MM.1S (cell line): ENCODE results near the gene LITAFD.

Source experiments
- EZH2 ChIP-seq: fragments of 300-600 bp; sonication (generic); optimal IDR thresholded peaks from 2 replicates; pipeline ENCODE3; 2017; ENCODE audit warnings: low read depth, mild to moderate bottlenecking, antibody characterized with exemption, low read length, mixed read lengths
- EZH2phosphoT487 ChIP-seq: fragments of 300-600 bp; sonication (generic); IDR thresholded peaks from 2 replicates; pipeline ENCODE4 v1.6.1; 2018; ENCODE audit warnings: antibody characterized with exemption, low read length
- TF ChIP-seq, protein P1 (sequence below): fragments of 300-600 bp; sonication (generic); IDR thresholded peaks from 2 replicates; pipeline ENCODE4 v1.5.1; 2016; ENCODE audit warnings: antibody characterized with exemption, low read length, mixed read lengths

- TF ChIP-seq, protein P1, sequence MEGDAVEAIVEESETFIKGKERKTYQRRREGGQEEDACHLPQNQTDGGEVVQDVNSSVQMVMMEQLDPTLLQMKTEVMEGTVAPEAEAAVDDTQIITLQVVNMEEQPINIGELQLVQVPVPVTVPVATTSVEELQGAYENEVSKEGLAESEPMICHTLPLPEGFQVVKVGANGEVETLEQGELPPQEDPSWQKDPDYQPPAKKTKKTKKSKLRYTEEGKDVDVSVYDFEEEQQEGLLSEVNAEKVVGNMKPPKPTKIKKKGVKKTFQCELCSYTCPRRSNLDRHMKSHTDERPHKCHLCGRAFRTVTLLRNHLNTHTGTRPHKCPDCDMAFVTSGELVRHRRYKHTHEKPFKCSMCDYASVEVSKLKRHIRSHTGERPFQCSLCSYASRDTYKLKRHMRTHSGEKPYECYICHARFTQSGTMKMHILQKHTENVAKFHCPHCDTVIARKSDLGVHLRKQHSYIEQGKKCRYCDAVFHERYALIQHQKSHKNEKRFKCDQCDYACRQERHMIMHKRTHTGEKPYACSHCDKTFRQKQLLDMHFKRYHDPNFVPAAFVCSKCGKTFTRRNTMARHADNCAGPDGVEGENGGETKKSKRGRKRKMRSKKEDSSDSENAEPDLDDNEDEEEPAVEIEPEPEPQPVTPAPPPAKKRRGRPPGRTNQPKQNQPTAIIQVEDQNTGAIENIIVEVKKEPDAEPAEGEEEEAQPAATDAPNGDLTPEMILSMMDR: no peak
- TF ChIP-seq EZH2 (no peak), EZH2phosphoT487 (no peak)
Measured at GRCh38 chr16:8865145-8865882, 16.8 kb upstream of the LITAFD start.
